HEK293 (cell line): ENCODE data around the gene SIK2.

Experiments
- GLI2 ChIP-seq: fragments of 450-650 bp; formaldehyde crosslinking; IDR thresholded peaks from 2 replicates; pipeline ENCODE4; 2017; ENCODE audit warnings: missing biosample characterization, missing genetic modification characterization, low read depth, borderline replicate concordance
- GLIS1 ChIP-seq: fragments of 450-650 bp; formaldehyde crosslinking; IDR thresholded peaks from 2 replicates; pipeline ENCODE4 v1.5.1; 2016; ENCODE audit warnings: missing biosample characterization, missing genetic modification characterization
- HIC1 ChIP-seq: fragments of 450-650 bp; formaldehyde crosslinking; IDR thresholded peaks from 2 replicates; pipeline ENCODE4 v1.5.1; 2016; ENCODE audit warnings: missing biosample characterization, missing genetic modification characterization
- IKZF3 ChIP-seq: fragments of 450-650 bp; IDR thresholded peaks from 2 replicates; pipeline ENCODE4 v1.5.0; 2018; ENCODE audit warnings: missing biosample characterization, mild to moderate bottlenecking, missing genetic modification characterization, moderate library complexity
- KLF1 ChIP-seq: fragments of 450-650 bp; formaldehyde crosslinking; IDR thresholded peaks from 2 replicates; pipeline ENCODE4 v1.5.1; 2016; ENCODE audit warnings: missing biosample characterization, missing genetic modification characterization
- KLF10 ChIP-seq: fragments of 450-650 bp; IDR thresholded peaks from 2 replicates; pipeline ENCODE4 v1.5.1; 2018; ENCODE audit warnings: missing biosample characterization, mild to moderate bottlenecking, missing genetic modification characterization
- KLF7 ChIP-seq: fragments of 450-650 bp; formaldehyde crosslinking; IDR thresholded peaks from 2 replicates; pipeline ENCODE4 v1.5.1; 2016; ENCODE audit warnings: missing biosample characterization, missing genetic modification characterization, borderline replicate concordance
- KLF8 ChIP-seq: fragments of 450-650 bp; formaldehyde crosslinking; IDR thresholded peaks from 2 replicates; pipeline ENCODE4 v1.5.1; 2016; ENCODE audit warnings: missing biosample characterization, missing genetic modification characterization
- KLF9 ChIP-seq: fragments of 450-650 bp; formaldehyde crosslinking; IDR thresholded peaks from 2 replicates; pipeline ENCODE4 v1.5.1; 2016; ENCODE audit warnings: missing biosample characterization, missing genetic modification characterization, low read depth
- OVOL3 ChIP-seq: fragments of 450-650 bp; formaldehyde crosslinking; IDR thresholded peaks from 2 replicates; pipeline ENCODE4 v1.5.1; 2016; ENCODE audit warnings: missing biosample characterization, missing genetic modification characterization
- PRDM10 ChIP-seq: fragments of 450-650 bp; formaldehyde crosslinking; IDR thresholded peaks from 2 replicates; pipeline ENCODE4 v1.5.1; 2016; ENCODE audit warnings: missing biosample characterization, missing genetic modification characterization
- SCRT2 ChIP-seq: fragments of 450-650 bp; formaldehyde crosslinking; IDR thresholded peaks from 2 replicates; pipeline ENCODE4 v1.5.1; 2016; ENCODE audit warnings: missing biosample characterization, missing genetic modification characterization
- ZBTB1 ChIP-seq: fragments of 450-650 bp; formaldehyde crosslinking; IDR thresholded peaks from 2 replicates; pipeline ENCODE4 v1.5.1; 2016; ENCODE audit warnings: missing biosample characterization, missing genetic modification characterization
- ZBTB10 ChIP-seq: fragments of 450-650 bp; formaldehyde crosslinking; IDR thresholded peaks from 2 replicates; pipeline ENCODE4 v1.5.1; 2016; ENCODE audit warnings: missing biosample characterization, missing genetic modification characterization
- ZBTB11 ChIP-seq: fragments of 450-650 bp; formaldehyde crosslinking; conservative IDR thresholded peaks from 2 replicates; pipeline ENCODE4 v1.5.1; 2016; ENCODE audit warnings: low read depth, missing biosample characterization, missing genetic modification characterization
- ZBTB17 ChIP-seq: fragments of 450-650 bp; formaldehyde crosslinking; IDR thresholded peaks from 2 replicates; pipeline ENCODE4 v1.5.1; 2016; ENCODE audit warnings: missing biosample characterization, missing genetic modification characterization
- ZBTB48 ChIP-seq: fragments of 450-650 bp; formaldehyde crosslinking; IDR thresholded peaks from 2 replicates; pipeline ENCODE4 v1.5.1; 2016; ENCODE audit warnings: missing biosample characterization, missing genetic modification characterization
- ZEB2 ChIP-seq: fragments of 450-650 bp; formaldehyde crosslinking; IDR thresholded peaks from 2 replicates; pipeline ENCODE4 v1.5.1; 2016; ENCODE audit warnings: missing biosample characterization, missing genetic modification characterization
- ZFHX2 ChIP-seq: fragments of 450-650 bp; formaldehyde crosslinking; conservative IDR thresholded peaks from 2 replicates; pipeline ENCODE4 v1.5.1; 2016; ENCODE audit warnings: missing biosample characterization, missing genetic modification characterization
- ZNF2 ChIP-seq: fragments of 450-650 bp; formaldehyde crosslinking; IDR thresholded peaks from 2 replicates; pipeline ENCODE4 v1.5.1; 2016; ENCODE audit warnings: missing biosample characterization, missing genetic modification characterization
- ZNF335 ChIP-seq: fragments of 450-650 bp; formaldehyde crosslinking; conservative IDR thresholded peaks from 2 replicates; pipeline ENCODE4 v1.5.1; 2016; ENCODE audit warnings: missing biosample characterization, missing genetic modification characterization
- ZNF530 ChIP-seq: fragments of 450-650 bp; formaldehyde crosslinking; IDR thresholded peaks from 2 replicates; pipeline ENCODE4 v1.5.1; 2016; ENCODE audit warnings: low read depth, missing biosample characterization, missing genetic modification characterization
- ZNF544 ChIP-seq: fragments of 450-650 bp; formaldehyde crosslinking; IDR thresholded peaks from 2 replicates; pipeline ENCODE4 v1.5.0; 2017; ENCODE audit warnings: missing biosample characterization, missing genetic modification characterization
- ZNF561 ChIP-seq: fragments of 450-650 bp; IDR thresholded peaks from 2 replicates; pipeline ENCODE4 v1.5.1; 2018; ENCODE audit warnings: missing biosample characterization, missing genetic modification characterization, borderline replicate concordance
- ZNF585B ChIP-seq: fragments of 450-650 bp; formaldehyde crosslinking; IDR thresholded peaks from 2 replicates; pipeline ENCODE4 v1.5.1; 2016; ENCODE audit warnings: missing biosample characterization, missing genetic modification characterization
- ZNF654 ChIP-seq: fragments of 450-650 bp; formaldehyde crosslinking; IDR thresholded peaks from 2 replicates; pipeline ENCODE4 v1.5.1; 2016; ENCODE audit warnings: low read depth, missing biosample characterization, missing genetic modification characterization
- ZNF785 ChIP-seq: fragments of 450-650 bp; formaldehyde crosslinking; IDR thresholded peaks from 2 replicates; pipeline ENCODE4 v1.5.1; 2016; ENCODE audit warnings: missing biosample characterization, missing genetic modification characterization
- ZXDB ChIP-seq: fragments of 450-650 bp; formaldehyde crosslinking; IDR thresholded peaks from 2 replicates; pipeline ENCODE4 v1.5.1; 2016; ENCODE audit warnings: missing biosample characterization, missing genetic modification characterization

Gene SIK2

GRCh38 chr11:111601979-111602864, at the start of gene SIK2 (continued):
- TF ChIP-seq ZNF335 (tag by site-specific recombination) (peak; percentile 85), KLF10 (tag by site-specific recombination) (peak; percentile 77), ZBTB1 (no peak), KLF1 (peak; percentile 83), ZNF530 (no peak), OVOL3 (tag by site-specific recombination) (no peak), HIC1 (peak; percentile 57), ZBTB17 (peak; percentile 88), ZNF561 (tag by site-specific recombination) (0 out of 2 replicates have a peak, but pooled peaks have one; percentile 62), PRDM10 (tag by site-specific recombination) (no peak; the same call in 1 of the 2 replicates), KLF7 (peak; percentile 30; the same call in 1 of the 2 replicates), ZNF585B (tag by site-specific recombination) (no peak), KLF9 (tag by site-specific recombination) (peak; percentile 85), ZNF654 (peak; percentile 65), KLF8 (peak; percentile 91), GLIS1 (tag by site-specific recombination) (peak; percentile 43; the same call in 1 of the 2 replicates), ZBTB10 (peak; percentile 19; the same call in 1 of the 2 replicates), ZXDB (peak; percentile 42), ZNF2 (tag by site-specific recombination) (0 out of 2 replicates have a peak, but pooled peaks have one; percentile 20), ZNF785 (tag by site-specific recombination) (no peak), ZEB2 (tag by site-specific recombination) (peak; percentile 60), ZFHX2 (peak; percentile 87), ZBTB48 (peak; percentile 57; the same call in 1 of the 2 replicates), ZNF544 (tag by site-specific recombination) (no peak), GLI2 (tag by site-specific recombination) (no peak), SCRT2 (tag by site-specific recombination) (no peak), ZBTB11 (tag by site-specific recombination) (peak; percentile 31; the same call in 1 of the 2 replicates), IKZF3 (no peak)
